ENCODE data around the gene MS4A10.

The MS4A10 gene

GRCh38 chr11:60844045-60844869, 59.1 kb downstream of the MS4A10 start:
- no peak for TF ChIP-seq CTCF (IDR thresholded peaks at IDR 0.05; ENCODE audit: low read depth, low read length)
- H3K4me3 ChIP-seq (ENCODE audit: low read depth, low read length) = peak overlapping the region; percentile 74

- H3K4me3 ChIP-seq (ENCODE audit: low read depth, low read length) = peak overlapping the region; percentile 74
- TF ChIP-seq CTCF (IDR thresholded peaks at IDR 0.05; ENCODE audit: low read depth, low read length) = no peak
Measured at GRCh38 chr11:60844870-60845221, 59.7 kb downstream of the MS4A10 start.

- no peak for TF ChIP-seq CTCF (IDR thresholded peaks at IDR 0.05; ENCODE audit: low read depth, low read length)
- no peak overlapping the region for H3K4me3 ChIP-seq (ENCODE audit: low read depth, low read length)
Measured at GRCh38 chr11:60845338-60845737, 60.2 kb downstream of the MS4A10 start.

- H3K4me3 ChIP-seq (ENCODE audit: low read depth, low read length) = no peak overlapping the region
- TF ChIP-seq CTCF (IDR thresholded peaks at IDR 0.05; ENCODE audit: low read depth, low read length) = no peak
Measured at GRCh38 chr11:60847281-60847680, 62.1 kb downstream of the MS4A10 start.

GRCh38 chr11:60847896-60848295, 62.8 kb downstream of the MS4A10 start:
- no peak for TF ChIP-seq CTCF (IDR thresholded peaks at IDR 0.05; ENCODE audit: low read depth, low read length)
- H3K4me3 ChIP-seq (ENCODE audit: low read depth, low read length) = no peak overlapping the region

GRCh38 chr11:60848714-60849151, 63.6 kb downstream of the MS4A10 start:
- no peak overlapping the region for H3K4me3 ChIP-seq (ENCODE audit: low read depth, low read length)
- no peak for TF ChIP-seq CTCF (IDR thresholded peaks at IDR 0.05; ENCODE audit: low read depth, low read length)

GRCh38 chr11:60849641-60850520, 64.7 kb downstream of the MS4A10 start:
- H3K4me3 ChIP-seq (ENCODE audit: low read depth, low read length) = no peak overlapping the region
- no peak for TF ChIP-seq CTCF (IDR thresholded peaks at IDR 0.05; ENCODE audit: low read depth, low read length)
